ENCODE measurements around the gene MANSC4.

The MANSC4 gene

DNA sequence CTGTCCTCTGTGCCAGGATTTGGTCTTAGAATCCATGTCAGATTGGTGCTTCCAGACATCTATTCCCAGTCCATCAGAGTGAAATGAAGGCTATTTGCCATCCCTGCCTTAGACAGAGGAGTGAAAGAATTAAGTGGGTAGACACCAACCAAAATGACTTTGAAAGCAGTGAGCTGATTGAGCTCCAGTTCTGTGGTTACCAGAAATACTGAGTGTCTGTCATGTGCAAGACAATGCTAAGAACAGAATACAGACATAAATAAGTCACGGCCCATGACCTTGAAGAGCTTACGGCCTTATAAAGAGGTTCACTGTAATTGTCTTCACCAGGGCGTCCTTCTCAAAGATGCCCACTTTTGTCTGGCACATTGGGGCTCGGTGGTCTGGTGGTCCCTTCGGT lies 21.6 kb upstream of the MANSC4 start:
- TF ChIP-seq ZFX (IDR thresholded peaks at IDR 0.05): no peak
- TF ChIP-seq, protein P1, sequence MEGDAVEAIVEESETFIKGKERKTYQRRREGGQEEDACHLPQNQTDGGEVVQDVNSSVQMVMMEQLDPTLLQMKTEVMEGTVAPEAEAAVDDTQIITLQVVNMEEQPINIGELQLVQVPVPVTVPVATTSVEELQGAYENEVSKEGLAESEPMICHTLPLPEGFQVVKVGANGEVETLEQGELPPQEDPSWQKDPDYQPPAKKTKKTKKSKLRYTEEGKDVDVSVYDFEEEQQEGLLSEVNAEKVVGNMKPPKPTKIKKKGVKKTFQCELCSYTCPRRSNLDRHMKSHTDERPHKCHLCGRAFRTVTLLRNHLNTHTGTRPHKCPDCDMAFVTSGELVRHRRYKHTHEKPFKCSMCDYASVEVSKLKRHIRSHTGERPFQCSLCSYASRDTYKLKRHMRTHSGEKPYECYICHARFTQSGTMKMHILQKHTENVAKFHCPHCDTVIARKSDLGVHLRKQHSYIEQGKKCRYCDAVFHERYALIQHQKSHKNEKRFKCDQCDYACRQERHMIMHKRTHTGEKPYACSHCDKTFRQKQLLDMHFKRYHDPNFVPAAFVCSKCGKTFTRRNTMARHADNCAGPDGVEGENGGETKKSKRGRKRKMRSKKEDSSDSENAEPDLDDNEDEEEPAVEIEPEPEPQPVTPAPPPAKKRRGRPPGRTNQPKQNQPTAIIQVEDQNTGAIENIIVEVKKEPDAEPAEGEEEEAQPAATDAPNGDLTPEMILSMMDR (conservative IDR thresholded peaks at IDR 0.05): no peak
- H3K27ac ChIP-seq: no peak overlapping the region

DNA sequence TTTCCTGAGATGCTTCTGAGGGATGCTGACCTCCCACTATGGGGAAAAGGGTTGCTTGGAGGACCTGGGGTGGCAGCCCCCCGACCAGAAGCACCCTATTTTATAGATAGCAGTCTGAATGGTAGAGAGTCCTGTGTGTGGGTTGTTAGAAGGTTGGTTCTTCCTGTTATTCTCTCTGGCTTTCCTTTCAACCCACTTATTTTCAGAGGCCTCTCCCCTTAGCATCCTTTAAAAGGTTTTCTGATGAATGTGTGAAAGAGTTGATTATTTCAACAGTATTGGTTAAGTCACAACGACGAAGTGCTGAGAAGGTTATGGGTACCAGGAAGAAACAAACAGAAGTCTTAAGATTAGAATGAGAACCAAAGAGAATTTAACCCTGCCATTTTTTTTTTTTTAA lies 20.8 kb upstream of the MANSC4 start:
- TF ChIP-seq, protein P1 (conservative IDR thresholded peaks at IDR 0.05): no peak
- TF ChIP-seq ZFX (IDR thresholded peaks at IDR 0.05): no peak
- H3K27ac ChIP-seq: no peak overlapping the region

DNA sequence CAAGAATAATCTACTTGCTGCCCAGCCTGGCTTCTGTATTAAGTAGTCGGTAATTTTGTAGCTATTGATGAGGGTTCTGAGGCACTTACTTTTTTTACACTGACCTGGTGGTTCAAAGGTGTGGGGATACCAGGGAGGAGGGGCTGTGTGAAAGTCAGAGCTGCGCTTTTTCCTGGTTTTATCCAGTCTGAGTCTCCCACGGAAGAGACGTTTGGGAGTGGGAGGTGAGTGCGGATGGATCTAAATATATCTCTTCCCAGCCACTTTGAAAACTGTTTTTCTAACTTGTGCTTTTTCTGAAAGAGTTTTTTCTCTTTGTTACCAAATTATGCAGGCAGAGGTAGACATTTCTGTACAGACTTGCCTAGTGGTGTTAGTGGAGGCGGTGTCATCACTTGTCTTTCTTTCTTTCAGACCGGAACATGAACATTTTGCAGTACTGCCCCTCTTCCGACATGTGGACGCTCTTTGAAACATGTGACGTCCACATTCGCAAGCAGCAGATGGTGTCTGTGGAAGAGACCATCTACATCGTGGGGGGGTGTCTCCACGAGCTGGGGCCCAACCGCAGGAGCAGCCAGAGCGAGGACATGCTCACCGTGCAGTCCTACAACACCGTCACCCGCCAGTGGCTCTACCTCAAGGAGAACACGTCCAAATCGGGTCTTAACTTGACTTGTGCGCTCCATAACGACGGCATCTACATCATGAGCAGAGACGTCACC lies 17.4 kb upstream of the MANSC4 start:
- no peak overlapping the region for H3K27ac ChIP-seq
- no peak for TF ChIP-seq ZFX (IDR thresholded peaks at IDR 0.05)
- TF ChIP-seq, protein P1 (conservative IDR thresholded peaks at IDR 0.05): no peak

DNA sequence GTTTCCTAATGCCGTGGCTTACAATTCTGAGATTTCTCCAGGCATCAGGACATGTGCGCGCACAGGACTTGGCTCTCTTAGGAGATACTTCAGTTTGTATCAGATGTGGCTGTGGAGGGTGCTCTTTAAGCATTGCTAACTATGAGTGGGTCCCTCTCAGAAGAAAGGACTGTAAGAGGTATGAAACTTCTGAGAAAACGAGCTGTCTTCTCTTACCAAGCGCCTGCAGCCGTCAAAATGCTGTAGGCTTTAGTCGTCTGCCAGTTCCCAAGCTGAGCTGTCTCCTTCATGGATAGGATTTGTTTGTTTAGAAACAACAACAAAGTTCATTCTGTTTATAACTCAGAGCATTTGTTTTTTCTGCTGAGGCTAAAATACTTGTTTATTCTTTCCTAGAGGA lies 16.1 kb upstream of the MANSC4 start:
- TF ChIP-seq, protein P1 (conservative IDR thresholded peaks at IDR 0.05): no peak
- no peak for TF ChIP-seq ZFX (IDR thresholded peaks at IDR 0.05)
- no peak overlapping the region for H3K27ac ChIP-seq

DNA sequence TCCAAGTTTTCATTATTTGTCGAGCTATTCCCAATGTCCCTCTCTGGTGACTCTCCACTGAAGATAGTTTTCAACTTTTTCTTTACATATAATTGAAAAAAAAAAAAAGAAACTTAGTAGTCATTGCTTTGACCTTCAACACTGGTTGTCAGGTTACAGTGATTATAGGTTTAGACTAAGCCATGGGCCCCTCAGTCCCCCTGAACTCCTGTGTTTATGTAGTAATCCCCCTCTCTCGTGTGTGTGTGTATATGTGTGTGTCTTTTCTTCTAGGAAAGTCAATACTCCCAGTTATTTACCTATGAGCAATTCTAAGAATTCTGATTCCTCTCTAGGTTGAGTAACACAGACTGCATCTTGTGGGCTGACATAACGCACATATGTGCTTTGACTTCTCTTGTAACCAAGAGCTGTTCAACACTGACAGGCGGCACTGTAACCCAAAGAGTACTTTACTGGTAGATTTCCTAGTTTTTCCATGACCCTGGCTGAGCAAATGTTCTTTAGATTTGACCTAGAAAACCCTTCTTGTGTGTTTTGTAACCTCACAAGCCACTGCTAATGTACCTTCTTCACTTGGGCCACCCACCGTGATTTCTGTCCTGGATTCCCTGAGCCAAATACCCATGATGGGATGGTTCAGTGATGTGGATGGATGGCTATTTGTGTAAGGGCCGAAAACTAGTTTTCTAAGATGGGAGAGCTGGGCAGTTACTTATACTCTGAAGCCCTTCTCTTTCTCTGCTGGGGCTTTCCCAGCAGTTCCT lies 15.0 kb upstream of the MANSC4 start:
- H3K27ac ChIP-seq: no peak overlapping the region
- no peak for TF ChIP-seq ZFX (IDR thresholded peaks at IDR 0.05)
- TF ChIP-seq, protein P1 (conservative IDR thresholded peaks at IDR 0.05): no peak

DNA sequence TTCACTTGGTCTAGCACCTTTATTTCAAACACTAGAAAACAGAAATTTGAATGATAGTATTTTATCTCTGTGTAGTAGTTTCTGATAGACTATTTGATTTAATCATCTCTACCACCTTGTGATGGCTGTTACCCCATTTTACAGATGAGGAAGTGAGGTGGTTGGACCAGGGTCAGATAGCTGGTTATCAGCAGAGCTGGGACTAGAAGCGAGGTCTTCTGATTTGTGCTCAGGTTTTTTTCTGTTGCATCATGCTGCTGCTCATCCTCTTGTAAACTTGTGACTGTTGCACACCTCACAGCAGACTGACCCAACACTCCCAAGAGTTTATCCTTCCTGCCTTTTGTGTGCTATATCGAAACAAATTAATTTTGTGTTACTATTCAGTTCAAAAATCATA lies 10.1 kb upstream of the MANSC4 start:
- no peak overlapping the region for H3K27ac ChIP-seq
- TF ChIP-seq, protein P1 (conservative IDR thresholded peaks at IDR 0.05): no peak
- TF ChIP-seq ZFX (IDR thresholded peaks at IDR 0.05): no peak

DNA sequence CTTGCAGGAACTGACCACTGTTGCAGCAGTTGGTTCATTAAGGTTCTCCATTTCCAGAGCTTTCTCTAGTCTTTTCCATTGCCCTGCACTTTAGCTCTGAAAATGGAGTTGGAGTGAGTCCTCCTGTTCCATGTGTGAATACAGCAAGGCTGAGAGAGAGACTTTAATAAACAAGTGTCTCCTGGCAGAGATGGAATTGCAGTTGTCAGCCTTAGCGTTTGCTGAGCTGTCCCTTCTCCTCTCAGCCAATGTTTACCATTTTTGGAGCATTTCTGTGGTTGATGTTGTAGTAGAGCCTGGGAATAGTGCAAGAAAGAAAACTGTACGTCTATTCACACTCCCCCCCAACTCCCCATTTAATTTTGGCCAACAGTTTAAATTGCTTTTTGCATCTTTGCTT lies 7.5 kb upstream of the MANSC4 start:
- TF ChIP-seq, protein P1 (conservative IDR thresholded peaks at IDR 0.05): no peak
- no peak for TF ChIP-seq ZFX (IDR thresholded peaks at IDR 0.05)

More for the DNA sequence above, 7.5 kb upstream of the MANSC4 start:
- no peak overlapping the region for H3K27ac ChIP-seq

Data from C4-2B (cell line).